NCI-H345 treated with DMSO at 0.1 percent for 48 hours (cell line): ENCODE data around the gene ARPC2.

Experiments
- DNase-seq: peaks from one replicate; lab custom pipeline; 2025; ENCODE audit not compliant: unreplicated experiment; lab: John Stamatoyannopoulos, UW

ARPC2 gene

DNA sequence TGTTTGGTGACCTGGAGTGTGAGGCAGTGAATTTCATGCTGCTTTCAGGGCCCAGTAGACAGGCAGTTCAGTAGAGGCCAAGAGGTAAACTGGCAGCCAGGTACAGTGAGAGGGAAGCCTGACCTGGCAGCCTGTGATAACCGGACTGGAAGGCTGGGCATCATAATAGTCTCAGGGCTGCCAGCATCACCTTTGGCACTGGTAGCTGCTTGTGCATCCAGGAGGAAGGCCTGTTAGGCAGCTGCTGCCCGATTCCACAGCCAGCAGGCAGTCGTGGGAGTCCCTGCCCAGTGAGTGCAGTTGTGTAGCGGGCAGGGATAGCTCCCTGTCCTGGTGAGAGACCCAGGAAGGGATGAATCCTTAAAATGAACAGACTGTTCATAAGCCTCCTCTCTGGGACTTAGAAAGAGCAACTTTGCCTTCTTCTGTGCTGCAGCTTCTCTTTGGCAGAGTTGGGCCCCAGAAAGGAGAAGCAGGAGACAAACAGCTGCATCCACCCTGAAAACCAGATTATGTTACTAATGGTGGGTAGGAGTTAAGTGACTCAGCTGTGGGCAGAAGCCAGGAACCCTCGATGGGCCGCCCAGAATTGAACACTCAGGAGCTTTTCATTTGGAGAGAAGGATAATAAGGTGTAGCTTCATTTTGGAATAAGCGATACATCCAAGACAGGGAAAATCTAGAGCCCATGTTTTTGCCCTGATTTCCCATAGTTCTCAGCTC lies 35.7 kb downstream of the ARPC2 start:
- no peak for DNase-seq

DNA sequence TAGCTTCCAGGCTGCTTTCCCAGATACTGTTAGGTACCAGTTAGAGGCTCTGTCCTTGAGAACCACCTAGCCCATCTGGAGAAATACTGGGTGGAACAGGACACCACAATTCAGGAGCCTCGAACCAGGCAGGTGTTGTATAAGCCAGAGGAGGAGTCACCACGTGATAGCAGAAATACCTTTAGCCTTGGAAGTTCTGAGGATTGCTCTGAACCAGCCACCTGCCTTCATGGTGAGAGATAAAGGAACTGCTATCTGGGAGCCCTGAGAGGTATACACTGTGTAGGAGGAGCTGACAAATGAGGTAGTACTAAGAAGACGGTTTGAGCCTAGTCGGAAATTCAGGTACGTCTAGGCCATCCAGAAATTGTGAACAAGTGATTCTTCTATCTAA lies 36.2 kb downstream of the ARPC2 start:
- no peak for DNase-seq

DNA sequence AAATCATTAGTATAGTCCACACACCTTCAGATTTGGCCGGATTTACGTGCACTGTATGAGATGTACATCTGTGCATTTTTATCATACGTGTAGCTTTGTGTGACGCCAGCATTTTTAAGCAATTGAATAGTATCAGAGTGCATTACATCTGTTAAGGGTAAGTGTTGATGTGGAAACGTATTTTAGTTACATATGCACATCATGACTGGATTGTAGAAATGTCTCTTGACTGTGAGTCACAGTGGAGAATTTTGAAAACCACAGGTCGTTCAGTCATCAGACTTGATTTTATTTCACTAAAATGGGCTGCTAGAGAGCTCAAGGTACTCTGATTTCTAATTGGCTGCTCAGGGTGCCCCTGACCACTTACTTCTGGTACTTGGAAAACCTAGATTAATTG lies 38.5 kb downstream of the ARPC2 start:
- DNase-seq: no peak

DNA sequence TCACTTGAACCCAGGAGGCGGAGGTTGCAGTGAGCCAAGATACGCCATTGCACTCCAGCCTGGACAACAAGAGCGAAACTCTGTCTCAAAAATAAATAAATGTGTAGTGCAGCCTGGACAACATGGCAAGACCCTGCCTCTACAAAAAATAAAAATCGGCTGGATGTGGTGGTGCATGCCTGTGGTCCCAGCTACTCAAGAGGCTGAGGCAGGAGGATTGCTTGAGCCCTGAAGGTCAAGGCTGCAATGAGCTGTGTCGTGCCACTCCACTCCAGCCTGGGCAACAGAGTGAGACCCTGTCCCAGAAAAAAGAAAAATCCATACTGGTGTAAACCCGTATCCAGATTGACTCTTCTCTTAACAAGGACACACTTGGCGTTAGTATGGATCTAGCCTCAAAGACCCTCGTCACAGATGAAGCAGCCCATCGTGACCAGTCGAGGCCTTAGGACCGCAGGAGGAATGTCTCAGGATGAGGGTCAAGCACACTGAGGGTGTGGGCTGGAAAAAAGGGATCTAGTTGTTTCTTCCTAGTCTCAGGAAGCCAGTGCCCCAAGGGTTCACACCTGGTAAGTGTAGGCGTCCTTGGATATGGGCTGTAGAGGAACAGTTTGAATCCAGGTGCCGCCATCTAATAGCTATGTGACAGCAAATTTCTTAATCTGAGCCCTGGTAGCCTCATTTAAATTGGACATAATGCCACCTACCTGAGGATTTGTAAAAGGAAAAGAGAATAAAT lies 39.8 kb downstream of the ARPC2 start:
- DNase-seq: no peak

DNA sequence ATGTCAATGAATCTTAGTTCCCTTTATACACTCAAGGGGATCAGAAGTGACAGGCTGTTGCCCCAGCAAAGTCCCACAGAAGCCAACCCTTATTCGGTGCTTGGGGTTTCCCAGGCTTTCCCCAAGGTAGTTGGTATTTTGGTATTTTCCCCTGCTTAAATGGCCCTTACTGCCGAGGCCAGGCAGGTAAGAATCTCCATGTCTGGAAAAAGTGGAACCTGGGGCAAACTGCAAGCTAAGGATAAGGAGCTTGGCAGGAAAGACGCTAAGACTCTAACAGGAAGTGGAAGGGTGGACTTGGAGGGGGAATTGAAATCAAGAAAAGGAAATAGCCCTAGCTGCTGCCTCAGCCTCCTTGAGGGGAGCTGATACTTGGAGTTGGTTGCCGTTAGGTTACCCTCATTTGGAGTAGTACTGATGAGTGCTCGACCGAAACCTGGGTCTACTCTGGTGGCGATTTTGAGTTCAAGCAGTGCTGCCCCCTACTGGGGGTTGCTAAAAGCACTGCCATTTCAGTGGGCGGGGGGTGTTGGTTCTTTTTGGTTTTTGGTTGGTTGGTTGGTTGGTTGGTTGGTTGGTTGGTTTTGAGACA lies 40.5 kb downstream of the ARPC2 start:
- no peak for DNase-seq

DNA sequence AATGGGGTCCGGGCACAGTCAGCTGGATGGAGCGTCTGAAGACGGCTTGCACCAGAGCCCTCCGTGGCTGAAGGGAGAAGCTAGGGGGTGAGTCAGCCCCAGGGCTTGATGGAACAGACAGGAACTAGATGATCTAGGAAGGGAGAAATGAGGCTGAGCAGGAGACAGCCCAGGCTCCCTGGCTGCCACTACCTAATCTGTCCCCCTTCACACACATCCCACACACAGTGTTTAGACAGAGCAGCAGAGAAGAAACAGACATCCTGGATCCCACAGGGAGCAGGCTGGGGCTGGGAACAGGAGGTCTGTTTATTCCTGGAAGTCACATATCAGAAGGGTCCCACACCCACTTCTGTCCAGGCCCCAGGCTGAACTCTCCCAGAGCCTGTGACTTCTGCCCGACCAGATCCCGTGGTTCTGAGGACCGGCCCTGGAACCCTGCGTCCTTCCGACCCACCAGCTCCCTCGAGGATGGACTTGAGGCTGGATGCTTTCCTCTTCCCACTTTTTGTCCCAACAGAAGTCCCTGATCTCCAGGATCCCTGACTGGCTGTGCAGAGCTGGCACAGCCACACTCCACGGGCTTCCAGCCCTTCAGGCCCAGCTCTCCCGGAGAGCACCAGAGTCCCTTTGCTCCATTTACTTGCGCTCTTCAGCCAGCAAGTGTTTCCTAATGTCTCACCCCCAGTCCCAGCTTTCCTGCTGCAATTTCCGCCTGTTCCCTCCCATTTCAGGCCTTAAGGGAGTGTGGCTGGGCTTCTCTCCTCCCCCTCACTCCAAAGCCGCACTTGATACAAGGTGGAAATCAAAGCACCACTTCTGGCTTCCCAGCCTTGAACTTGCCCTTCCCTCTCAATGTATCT lies 42.3 kb downstream of the ARPC2 start:
- no peak for DNase-seq

DNA sequence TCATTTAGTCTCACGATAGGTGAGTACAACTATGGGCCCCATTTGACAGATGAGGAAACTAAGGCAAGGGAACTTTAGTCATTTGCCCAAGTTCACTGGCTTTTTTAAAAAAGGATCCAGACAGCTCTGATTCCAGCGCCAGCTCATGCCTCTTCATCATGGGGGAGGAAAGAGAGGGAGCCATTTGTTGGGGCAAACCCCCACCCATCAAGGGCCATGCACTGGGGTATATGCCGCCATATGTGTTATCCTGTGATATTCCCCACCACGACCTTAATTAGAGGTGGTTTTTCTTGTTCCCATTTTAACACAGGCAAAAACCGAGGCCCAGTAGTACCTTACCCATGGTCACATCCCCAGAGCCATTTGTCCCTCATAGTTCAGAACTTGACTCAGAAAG lies 43.2 kb downstream of the ARPC2 start:
- DNase-seq: no peak

DNA sequence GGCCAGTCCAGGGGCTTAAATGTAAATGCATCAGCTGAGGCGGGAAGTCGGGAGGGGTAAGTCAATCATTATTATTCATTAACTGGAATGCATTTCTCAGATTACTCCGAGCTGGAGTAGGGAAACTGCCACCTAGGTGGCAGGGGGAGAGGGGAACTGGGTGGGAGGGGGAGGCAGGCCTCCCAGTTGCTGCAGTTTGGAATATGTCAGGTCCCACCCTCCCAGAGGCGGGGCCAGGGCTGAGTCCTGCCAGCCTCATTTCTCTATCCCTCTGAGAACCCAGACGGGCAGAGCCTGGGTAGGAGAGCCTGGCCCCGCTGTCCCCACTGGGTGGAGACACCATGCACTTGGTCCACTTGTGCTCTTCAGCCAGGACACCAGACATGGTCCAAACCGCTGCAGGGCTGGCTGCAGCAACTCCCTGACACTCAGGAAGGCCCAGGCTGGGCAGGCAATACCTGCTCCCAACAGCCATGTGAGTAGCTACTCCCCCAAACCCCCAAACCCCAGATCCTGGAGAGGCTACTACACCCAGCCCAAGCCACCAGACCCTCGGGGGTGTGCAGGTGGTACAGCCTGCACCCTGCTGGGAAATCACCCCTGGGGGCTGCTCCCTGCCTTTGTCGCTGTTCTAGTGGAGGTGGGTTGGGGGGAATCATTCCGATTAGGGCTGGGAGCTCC lies 43.9 kb downstream of the ARPC2 start, which contains the start of gene GPBAR1:
TSS of gene GPBAR1 (plus strand) at position 274 of the 681 bp plus-strand sequence. CDS start 1,710 bp downstream, outside the sequence.
- no peak for DNase-seq

DNA sequence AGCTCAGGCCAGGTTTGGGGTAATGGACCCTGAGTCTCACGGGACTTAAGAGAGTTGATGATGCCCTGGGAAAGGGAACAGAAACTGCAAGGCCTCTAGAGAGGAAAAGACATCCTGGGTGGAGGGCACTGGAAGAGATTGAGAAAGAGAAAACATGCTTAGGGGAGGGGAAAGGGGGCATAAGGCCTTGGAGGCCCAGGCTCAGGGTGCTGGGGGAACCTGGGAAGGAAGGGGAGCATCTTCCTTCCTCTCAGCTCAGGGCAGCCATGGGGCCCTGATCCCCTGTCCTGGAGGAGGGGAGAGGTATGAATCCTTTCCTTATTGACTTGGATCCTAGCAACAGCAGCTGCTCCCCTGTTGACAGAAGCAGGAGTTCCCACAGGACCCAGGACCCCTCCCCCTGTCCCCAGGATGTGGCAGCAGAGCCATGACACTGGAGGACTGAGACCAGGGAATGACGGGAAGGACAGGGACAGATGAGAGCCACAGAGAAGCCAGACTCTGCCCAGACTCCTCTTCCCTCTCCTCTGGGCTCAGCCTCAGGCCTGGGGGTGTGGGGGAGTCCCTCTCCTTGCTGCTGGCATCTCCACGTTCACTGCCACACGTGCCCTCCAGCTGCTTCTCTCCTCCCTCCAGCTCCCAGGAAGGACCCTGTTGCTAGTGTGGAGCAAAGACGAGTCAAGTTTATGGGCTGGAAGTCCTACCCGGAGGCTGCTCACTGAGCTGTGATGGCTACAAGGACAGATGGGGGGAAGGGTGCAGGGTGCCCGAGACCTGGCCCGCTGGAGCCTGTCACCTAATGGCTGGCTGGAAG lies 44.6 kb downstream of the ARPC2 start:
- DNase-seq: no peak

DNA sequence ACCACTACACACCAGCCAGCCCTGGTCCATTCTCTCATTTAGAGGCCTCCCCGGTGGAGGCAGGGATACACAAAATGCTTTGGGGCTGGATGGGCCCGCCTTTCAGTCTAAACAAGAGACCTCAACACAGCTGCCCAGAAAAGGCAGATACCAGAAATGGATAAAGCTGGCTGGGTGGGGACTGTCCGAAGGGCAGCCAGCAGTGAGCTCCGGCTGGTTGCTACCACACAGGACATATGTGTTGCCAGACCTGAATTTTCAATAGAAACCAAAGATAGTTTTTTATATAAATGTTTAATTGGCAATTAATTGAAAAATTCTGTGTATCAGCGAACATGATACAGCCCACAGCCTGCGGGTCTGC lies 45.2 kb downstream of the ARPC2 start:
- no peak for DNase-seq

DNA sequence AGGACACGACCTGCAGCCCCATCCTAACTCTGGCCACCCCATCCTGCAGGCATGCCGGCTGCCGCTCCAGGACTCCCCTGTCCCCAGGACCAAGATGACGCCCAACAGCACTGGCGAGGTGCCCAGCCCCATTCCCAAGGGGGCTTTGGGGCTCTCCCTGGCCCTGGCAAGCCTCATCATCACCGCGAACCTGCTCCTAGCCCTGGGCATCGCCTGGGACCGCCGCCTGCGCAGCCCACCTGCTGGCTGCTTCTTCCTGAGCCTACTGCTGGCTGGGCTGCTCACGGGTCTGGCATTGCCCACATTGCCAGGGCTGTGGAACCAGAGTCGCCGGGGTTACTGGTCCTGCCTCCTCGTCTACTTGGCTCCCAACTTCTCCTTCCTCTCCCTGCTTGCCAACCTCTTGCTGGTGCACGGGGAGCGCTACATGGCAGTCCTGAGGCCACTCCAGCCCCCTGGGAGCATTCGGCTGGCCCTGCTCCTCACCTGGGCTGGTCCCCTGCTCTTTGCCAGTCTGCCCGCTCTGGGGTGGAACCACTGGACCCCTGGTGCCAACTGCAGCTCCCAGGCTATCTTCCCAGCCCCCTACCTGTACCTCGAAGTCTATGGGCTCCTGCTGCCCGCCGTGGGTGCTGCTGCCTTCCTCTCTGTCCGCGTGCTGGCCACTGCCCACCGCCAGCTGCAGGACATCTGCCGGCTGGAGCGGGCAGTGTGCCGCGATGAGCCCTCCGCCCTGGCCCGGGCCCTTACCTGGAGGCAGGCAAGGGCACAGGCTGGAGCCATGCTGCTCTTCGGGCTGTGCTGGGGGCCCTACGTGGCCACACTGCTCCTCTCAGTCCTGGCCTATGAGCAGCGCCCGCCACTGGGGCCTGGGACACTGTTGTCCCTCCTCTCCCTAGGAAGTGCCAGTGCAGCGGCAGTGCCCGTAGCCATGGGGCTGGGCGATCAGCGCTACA lies 45.9 kb downstream of the ARPC2 start:
- DNase-seq: no peak

DNA sequence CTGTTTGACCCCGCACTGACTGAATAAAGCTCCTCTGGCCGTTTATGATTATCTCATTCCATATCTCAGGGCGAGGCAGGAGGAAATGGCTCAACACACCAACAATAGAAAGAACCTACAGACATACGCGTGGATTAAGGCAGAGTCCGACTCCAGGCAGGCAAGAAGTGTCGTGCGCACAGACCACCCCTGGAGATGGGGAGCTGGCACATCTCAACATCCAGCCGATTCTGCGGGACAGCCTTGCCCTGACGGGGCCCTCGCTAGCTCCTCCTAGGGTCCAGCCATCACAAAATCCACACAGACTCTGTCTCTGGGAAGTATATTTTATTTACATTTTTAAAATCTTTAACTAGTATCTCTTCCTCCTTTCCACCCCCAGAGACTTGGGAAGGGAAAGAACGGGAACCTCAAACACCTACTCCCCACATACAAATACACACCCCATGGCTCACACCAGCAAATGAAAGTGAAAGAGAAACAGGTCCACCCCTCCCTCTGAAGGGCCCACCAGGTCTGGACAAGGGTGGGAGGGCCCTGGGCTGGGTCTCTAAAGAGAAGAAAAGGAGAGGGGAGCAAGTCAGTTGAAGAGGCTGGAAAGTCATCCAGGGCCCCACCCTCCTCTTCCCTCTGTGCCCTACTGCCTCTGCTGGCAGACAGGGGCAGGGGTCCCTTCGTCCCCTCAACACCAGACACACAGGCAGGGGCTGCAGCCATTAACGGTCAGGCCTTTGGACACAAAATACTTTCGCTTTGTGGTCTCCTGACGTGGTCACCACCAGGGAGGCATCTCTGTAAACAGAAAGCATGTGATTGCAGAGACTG lies 47.0 kb downstream of the ARPC2 start:
- no peak for DNase-seq

DNA sequence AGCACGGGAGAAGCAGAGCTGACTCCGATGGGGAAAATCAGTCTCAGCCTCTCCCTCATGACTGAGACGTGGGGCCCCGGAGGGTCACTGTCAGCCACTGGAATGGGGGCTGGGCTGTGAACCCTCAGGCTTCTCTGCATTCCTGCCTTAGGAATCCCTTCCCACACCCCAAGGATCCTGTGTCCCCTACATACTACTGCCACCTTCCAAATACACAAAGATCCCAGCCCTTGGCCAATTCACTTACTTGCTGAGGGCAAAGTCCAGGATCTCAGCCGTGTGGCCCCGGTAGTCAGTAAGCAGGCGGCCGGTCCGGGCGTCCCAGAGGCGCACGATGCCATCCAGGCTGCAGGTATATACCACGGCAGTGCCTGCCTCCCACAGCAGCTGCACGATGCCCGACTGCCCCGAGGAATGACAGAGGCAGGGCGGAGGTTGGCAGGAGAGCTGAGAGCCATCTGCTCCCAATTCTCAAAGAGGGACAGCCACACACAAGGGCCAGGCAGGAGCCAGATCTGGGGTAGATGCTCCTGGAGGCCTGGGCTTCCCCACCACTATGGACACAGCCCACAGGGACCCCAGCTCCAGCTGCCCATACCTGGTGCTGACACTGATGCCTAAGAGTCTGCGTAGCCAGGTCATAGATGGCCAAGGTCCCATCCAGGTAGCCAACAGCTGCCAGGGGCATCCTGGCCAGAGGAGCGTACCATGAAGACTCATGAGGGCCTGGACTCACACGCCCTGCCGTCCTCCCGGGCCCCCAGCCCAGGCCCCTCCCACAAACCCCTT lies 48.0 kb downstream of the ARPC2 start:
- DNase-seq: no peak

DNA sequence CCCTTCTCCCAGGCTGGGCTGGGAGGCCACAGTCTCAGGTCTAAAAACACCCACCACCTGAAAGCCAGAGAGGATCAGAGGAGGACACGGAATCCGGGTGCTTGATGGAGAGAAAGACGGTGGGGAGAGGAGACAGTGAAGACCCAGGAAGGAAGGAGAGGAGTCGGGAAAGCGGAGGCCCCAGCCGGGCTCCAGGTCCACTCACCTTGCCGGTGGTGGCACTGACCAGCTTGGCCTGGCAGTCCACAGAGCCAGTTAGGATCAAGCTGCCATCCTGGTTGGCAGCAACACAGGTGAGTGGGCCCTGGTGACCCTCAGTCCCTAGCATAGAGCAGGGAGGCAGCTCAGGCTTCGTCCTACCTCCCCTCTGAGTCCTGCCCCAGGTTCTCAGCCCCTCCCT lies 48.6 kb downstream of the ARPC2 start:
- DNase-seq: no peak

DNA sequence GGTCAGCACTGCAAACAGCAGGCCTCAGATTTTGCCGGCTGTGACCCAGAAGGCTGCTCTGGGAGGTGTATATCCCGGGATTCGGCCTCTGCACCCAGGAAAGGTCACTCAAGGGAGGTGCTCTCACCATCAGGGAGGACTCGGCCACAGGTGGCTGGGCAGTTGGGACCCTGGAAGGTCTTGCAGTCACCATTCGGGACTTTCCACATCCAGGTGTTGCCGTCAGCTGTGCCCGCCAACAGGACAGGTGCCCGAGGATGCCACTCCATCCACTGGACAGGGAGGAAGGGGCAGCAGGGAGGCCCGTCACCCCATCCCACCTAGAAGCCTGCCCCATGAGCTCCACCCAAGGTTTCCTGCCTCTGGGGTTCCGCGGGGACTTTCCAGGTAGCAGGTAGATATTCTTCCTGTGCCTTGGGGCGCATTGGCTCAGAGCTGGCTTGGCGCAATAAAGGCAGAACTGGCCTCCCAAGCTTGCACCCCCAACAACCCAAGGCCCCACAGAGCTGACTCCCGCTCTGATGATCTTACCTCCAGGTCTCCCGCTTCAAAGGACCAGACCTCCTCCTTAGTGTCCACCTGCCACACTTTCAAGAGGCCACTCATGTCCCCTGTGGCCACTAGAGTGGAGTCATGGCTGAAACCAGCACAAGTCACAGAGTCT lies 49.5 kb downstream of the ARPC2 start:
- no peak for DNase-seq

DNA sequence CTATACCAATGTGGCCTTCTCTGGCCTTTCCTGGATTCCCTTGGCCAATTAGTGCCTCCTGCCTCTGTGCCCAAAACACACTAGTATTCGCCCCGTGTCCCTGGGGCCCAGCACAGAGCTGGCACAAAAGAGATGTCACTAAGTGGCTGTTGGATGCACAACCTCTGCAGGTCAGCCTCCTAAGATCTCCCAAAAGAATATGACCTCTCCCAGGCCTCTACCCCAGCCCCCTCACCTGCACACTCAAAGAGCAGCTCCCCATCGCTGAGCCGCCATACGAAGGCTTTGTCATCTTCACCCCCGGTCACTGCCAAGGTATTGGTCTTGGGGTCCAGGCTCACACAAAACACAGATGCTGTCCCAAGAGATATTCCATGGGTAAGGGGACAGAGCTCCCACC lies 50.3 kb downstream of the ARPC2 start:
- no peak for DNase-seq
